AG04449 (cell line): ENCODE measurements around the gene ZNF836.
A peak's percentile ranks its signal among the peaks of the same experiment; 100 is the strongest.

ENCODE experiments used
- CTCF ChIA-PET: fragments of 350-600 bp; formaldehyde crosslinking; extraction: SDS; loops from one replicate; lab custom pipeline; 2021; ENCODE audit warnings: antibody characterized with exemption; lab: Yijun Ruan, JAX
- POLR2A ChIA-PET: fragments of 400-600, 350-600 bp; formaldehyde crosslinking; extraction: SDS; loops from one replicate; lab custom pipeline; 2020; ENCODE audit warnings: antibody characterized with exemption, inconsistent platforms; lab: Yijun Ruan, JAX
- DNase-seq: peaks from one replicate; pipeline ENCODE4 v3.0.0-alpha.2; 2010; ENCODE audit warnings: low read depth, low spot score
- H3K4me3 ChIP-seq: 2 replicates; pipeline ENCODE4 v1.5.1; 2011; ENCODE audit warnings: low read depth, mild to moderate bottlenecking, control low read depth, low read length
- TF ChIP-seq, protein P1 (sequence below): IDR thresholded peaks from one replicate; pipeline ENCODE4 v1.5.1; 2011; ENCODE audit warnings: mild to moderate bottlenecking, moderate library complexity, low read length, control low read depth, inconsistent platforms; ENCODE audit not compliant: insufficient read depth; ENCODE audit errors: missing control alignments

ZNF836 gene

DNA sequence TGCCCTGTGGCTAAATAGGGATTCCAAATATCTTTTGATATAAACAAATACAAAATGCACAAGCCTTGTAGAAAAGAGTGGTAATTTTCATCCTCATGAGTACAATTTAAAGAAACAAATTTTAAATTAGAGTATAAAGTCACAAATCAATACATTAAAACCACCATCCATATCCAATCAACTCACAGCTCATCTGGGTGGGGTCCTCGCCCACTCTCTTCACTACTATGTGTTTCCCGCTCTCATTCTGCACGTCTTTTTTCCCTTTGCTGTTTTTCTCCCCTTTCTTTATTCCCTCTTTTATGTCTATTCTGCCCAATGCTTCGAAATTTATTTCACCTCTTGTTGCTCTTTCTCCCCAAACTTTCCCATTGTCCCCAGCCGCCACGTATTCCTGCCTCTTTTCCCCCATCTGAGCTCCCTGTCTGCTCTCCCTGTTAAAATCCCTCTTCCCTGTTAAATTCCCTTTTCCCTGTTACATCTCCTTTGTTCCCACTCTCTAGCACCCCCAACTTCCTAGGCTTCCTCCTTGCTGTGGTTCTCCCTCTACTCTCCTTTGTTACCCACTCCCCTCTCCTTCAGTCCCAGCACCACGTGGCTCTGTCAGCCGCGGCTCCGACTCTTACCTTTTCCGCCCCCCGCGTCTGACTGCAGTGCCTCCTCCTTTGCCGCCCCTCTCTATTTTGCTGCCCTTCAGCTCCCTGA lies 33.0 kb downstream of the ZNF836 start:
- no peak for DNase-seq
- TF ChIP-seq, protein P1, sequence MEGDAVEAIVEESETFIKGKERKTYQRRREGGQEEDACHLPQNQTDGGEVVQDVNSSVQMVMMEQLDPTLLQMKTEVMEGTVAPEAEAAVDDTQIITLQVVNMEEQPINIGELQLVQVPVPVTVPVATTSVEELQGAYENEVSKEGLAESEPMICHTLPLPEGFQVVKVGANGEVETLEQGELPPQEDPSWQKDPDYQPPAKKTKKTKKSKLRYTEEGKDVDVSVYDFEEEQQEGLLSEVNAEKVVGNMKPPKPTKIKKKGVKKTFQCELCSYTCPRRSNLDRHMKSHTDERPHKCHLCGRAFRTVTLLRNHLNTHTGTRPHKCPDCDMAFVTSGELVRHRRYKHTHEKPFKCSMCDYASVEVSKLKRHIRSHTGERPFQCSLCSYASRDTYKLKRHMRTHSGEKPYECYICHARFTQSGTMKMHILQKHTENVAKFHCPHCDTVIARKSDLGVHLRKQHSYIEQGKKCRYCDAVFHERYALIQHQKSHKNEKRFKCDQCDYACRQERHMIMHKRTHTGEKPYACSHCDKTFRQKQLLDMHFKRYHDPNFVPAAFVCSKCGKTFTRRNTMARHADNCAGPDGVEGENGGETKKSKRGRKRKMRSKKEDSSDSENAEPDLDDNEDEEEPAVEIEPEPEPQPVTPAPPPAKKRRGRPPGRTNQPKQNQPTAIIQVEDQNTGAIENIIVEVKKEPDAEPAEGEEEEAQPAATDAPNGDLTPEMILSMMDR, result no peak
- POLR2A ChIA-PET, result no interaction called here
- CTCF ChIA-PET, result interaction anchor here (0.6 to 4.1 kb wide), 12 partner anchors 9 to 428 kb away, joined by 3 to 49 read pairs (median 3); partner anchors contain the start of genes PPP2R1A and ZNF836
- peak overlapping the region; percentile 98 for H3K4me3 ChIP-seq

DNA sequence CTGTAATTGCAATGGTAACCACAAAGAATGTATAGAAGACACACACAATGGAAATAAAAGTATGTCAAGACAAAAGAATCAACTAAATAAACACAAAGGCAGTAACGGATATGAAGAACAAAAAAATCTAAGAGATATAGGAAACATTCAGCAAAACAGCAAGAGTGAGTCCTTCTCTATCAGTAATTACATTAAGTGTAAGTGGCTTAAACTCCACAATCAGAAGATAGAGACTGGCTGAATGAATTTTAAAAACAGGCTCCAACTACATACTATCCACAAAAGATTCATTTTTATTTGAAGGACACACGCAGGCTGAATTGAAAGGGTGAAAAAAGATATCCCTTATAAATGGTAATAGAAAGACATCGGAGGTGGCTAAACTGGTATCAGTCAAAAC lies 51.1 kb downstream of the ZNF836 start:
- CTCF ChIA-PET, result no interaction called here
- no peak for DNase-seq
- TF ChIP-seq, protein P1, result no peak
- H3K4me3 ChIP-seq, result no peak overlapping the region
- POLR2A ChIA-PET, result no interaction called here

DNA sequence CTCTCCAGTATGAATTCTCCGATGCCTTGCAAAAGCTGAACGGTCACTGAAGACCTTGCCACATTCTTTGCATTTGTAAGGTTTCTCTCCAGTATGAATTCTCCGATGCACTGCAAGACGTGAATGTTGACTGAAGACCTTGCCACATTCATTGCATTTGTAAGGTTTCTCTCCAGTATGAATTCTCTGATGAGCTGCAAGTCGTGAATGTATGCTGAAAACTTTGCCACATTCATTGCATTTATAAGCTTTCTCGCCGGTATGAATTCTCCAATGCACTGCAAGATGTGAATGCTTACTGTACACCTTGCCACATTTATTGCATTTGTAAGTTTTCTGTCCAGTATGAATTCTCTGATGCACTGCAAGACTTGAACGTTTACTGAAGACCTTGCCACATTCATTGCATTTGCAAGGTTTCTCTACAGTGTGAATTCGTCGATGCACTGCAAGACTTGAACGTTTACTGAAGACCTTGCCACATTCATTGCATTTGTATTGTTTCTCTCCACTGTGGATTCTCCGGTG lies 55.8 kb downstream of the ZNF836 start:
- TF ChIP-seq, protein P1, result no peak
- no peak overlapping the region for H3K4me3 ChIP-seq
- ChIA-PET POLR2A (no interaction called here), CTCF (interaction anchor here (1.0 kb wide), 1 partner anchor 18 kb away, joined by 4 read pairs; no protein-coding TSS in a partner anchor)
- no peak for DNase-seq

- H3K4me3 ChIP-seq, result no peak overlapping the region
- TF ChIP-seq, protein P1, result no peak
- ChIA-PET POLR2A (no interaction called here), CTCF (no interaction called here)
- no peak for DNase-seq
Observed at GRCh38 chr19:52114691-52115090, 56.7 kb downstream of the ZNF836 start.

DNA sequence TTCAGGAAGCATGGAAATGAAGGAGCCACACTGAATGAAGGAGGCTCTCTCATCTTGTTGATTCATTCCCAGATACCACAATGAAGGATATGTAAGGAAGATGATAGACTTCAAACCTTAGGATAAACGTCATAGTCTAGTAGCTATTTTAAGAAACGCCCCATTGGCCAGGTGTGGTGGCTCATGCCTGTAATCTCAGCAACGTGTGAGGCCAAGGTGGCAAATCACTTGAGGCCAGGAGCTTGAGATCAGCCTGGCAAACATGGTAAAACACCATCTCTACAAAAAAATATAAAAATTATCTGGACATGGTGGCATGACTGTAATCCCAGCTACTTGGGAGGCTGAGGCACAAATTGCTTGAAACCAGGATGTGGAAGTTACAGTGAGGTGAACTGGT lies 58.8 kb downstream of the ZNF836 start:
- POLR2A ChIA-PET, result no interaction called here
- H3K4me3 ChIP-seq, result no peak overlapping the region
- DNase-seq, result no peak
- TF ChIP-seq, protein P1, result no peak
- CTCF ChIA-PET, result no interaction called here

DNA sequence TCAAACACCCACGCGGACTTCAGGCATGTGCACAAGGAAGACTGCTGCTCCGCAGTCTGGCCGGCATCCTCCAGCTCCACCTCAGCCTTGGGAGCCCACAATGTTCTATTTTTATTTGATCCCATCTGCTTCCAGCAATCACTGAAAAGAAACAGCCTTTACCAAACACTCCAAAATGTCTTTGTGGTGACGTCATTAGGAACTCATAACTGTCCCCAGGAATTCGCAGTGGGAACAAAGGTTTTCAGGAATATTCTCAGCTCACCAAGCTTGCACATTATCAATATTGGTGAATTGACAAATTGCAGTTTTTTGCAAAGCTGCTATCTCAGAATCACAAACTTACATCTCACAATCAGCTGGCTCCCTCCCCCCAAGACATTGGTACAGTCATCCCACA lies 60.6 kb downstream of the ZNF836 start:
- POLR2A ChIA-PET, result no interaction called here
- DNase-seq, result no peak
- CTCF ChIA-PET, result interaction anchor here (0.9 to 2.0 kb wide), 2 partner anchors 12 to 127 kb away, joined by 3 to 5 read pairs; no protein-coding TSS in a partner anchor

More for the DNA sequence above, 60.6 kb downstream of the ZNF836 start:
- TF ChIP-seq, protein P1, result no peak
- H3K4me3 ChIP-seq, result no peak overlapping the region
